Daoy (cell line): ENCODE results near the gene LSM6. TPM values are rescaled to one million over a fixed set of nuclear protein-coding genes. Genes with fewer than 3 reads are reported as not detected.

ENCODE experiments used
- DNase-seq: peaks from one replicate; pipeline ENCODE4 v3.0.0-alpha.2; 2015; ENCODE audit warnings: low read depth
- total RNA-seq: library from RNA; depleted of rRNA; stranded (reverse); fragments of >200 nt; shearing (Covaris generic); gene quantifications from 2 replicates; pipeline ENCODE4 v1.2.3, GENCODE V29; 2014

LSM6 gene
- total RNA-seq, 1 experiment from 2014 or later: 60.6 TPM

GRCh38 chr4:146186041-146186440 lies 10.5 kb downstream of the LSM6 start:
- no peak for DNase-seq

DNA sequence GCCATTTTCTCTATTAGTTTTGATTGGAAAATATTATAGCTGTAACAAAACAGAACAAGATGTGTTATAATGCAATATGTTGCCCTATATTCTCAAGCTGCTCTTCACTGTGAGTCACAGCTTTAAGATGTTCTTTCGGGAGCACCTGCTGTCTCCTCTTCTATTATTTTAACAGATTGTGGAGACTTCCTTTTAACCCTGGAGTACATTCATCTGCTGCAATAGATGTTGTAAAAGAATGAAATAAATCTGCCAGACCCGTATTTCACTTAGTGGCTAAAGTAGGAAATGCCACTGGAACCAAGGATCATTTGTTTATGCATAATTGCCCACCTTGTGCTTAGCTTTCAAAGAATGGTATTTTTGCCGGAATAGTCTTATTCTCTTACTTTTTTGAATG lies 11.1 kb downstream of the LSM6 start:
- DNase-seq: no peak

- DNase-seq: no peak
These were observed 14.9 kb downstream of the LSM6 start for GRCh38 chr4:146190456-146190855.

- DNase-seq: peak; percentile 23
These were observed 16.4 kb downstream of the LSM6 start for GRCh38 chr4:146191766-146192458.

GRCh38 chr4:146193628-146194027 lies 18.1 kb downstream of the LSM6 start:
- no peak for DNase-seq

DNA sequence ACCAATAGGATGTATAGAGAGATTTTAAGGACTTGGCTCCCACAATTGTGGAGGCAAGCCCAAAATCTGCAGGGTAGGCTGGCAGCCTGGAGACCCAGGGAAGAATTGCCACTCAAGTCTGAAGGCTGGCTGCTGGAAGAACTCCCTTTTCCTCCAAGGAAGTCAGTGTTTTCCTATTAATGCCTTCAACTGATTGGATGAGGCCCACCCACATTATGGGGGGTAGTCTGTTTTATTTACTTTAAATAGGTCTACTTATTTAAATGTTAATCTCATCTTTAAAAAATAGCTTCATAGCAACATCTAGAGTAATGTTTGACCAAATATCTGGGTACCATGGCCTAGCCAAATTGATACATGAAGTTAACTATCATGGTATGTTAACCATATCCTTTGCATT lies 18.7 kb downstream of the LSM6 start:
- no peak for DNase-seq

GRCh38 chr4:146202665-146203064 lies 27.1 kb downstream of the LSM6 start:
- no peak for DNase-seq

DNA sequence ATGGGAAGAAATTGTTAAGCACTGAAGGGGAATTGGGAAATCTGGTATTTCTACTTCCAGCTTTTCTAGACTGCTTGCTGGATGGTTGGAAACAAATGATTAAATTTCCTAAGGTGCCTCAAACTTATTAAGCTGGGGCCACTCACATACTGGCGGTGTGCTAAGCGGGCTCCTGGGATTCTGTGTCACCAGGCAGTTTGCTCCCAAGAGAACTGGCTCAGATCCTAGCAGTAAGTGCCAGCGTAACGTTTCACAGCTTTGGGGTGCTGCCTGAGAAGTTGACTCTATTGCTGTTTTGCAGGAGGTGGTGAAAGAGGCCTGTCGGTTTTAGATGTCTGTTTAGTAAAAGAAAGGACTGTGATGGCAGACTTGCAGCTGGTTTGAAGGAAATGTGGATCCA lies 31.9 kb downstream of the LSM6 start:
- no peak for DNase-seq

GRCh38 chr4:146210890-146211289 lies 35.4 kb downstream of the LSM6 start:
- no peak for DNase-seq

DNA sequence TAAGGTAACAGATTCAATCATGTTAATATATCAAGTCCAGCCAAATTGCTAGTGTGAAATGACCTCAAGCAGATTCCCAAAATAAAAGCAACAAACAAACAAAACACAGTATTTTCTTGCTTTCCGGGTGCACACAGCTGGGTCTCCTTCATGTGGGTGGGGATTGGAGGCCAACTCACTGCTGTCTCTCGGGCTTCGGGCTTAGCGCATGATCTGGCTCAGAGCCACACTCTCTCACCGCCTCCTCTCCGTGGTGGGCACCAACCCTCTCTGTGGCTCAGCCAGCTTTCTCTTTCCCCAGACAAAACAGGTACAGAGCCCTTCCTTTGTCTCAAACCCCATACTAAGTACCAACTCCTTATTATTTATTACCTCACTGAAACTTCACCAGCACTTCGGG lies 35.9 kb downstream of the LSM6 start:
- no peak for DNase-seq

DNA sequence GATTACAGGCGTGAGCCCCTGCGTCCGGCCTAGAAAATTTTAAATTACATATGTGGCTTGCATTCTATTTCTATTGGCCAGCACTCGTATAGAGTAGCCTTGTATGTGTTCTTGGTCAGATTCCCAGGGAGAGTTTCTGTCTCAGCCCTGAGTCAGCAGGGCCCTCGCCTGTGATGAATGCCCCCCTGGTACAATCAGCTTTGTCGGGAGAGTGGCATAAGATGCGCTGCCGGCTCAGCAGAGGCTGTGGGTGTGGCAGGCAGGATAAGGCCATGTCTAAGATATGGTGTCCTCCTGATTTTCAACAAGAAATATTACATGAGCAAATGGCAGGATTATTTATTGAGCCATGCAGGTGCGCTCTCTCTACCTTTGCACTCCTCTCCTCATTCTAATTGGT lies 37.3 kb downstream of the LSM6 start:
- peak; percentile 67 for DNase-seq

GRCh38 chr4:146214238-146214637 lies 38.7 kb downstream of the LSM6 start, which contains the start of gene REELD1:
TSS of gene REELD1 (plus strand) at chr4:146214538. CDS start at chr4:146216953, 2,415 bp downstream.
- no peak for DNase-seq

DNA sequence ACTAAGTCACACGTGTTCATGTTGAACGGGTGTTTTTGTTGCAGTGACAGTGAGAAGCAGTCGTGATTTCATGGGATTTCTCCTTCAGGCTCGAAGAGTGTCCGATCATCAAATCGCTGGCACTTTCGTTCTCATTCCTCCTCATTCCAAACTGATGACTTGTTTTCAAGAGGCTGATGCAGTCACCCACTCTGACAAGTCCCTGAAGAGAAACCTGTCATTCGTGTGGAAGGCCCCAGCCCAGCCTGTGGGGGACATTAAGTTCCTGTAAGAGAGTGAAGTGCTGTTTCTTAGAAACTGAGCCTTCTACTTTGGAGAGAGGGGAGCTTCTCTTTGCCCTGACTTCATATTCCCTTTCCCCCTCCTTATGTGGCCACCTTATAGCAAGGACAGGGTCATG lies 46.8 kb downstream of the LSM6 start:
- peak; percentile 74 for DNase-seq

DNA sequence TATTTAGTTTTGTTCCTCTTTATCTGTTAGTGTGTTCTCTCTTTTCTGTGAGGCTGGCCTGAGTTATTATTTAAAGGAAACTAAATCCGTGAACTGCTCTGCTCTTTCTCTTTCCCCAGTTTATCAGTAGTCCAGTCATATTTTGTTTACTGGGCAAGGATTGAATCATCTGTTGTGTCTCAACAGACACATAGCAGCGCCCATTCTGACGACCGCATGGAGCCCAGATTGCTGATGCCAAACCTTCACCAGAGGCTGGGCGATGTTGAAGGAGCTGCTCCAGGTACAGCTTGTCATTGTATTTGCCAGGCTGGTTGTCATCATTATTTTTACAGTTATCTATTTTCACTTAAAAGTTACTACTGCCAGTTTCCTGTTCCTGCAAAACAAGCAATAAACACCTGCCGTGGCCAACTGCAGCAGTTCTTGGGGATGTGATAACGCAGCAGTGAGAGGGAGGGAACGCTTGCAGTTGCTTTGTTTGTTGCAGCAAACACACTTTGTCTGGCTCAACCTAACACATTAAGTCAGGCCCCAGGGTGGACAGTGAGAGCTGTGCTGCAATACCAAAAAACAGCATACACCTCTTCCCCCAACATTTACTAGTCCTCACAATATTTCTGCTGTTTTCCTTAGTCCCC lies 48.9 kb downstream of the LSM6 start:
- no peak for DNase-seq

GRCh38 chr4:146229406-146229805 lies 53.9 kb downstream of the LSM6 start:
- DNase-seq: no peak

DNA sequence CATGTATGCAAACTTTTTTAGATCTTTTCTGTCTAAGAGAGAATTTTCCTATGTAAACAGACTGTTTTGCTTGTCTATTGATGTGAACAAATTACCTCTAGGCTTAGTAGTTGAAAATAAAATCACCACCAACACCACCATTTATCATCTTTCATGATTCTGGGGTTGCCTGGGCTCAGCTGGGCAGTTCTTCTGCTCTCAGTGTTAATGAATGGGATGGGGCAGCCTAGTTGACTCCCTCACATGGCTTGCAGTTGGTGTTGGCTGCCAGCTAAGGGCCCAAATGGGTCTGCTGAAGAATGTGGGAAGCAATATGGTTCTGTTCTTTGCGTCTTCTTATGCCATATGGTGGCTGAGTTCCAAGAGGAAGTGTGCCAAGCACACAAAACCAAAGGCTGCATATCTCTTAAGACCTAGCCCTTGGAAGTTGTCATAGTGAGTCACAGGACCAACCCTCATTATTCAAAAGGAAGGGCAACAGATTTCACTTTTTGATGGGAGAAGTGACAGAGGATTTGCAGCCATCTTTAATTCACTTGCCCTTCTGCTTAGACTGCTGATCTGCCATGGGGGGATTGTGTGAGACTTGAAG lies 56.7 kb downstream of the LSM6 start:
- peak; percentile 30 for DNase-seq

- no peak for DNase-seq
These were observed 60.2 kb downstream of the LSM6 start for GRCh38 chr4:146235654-146236177.

DNA sequence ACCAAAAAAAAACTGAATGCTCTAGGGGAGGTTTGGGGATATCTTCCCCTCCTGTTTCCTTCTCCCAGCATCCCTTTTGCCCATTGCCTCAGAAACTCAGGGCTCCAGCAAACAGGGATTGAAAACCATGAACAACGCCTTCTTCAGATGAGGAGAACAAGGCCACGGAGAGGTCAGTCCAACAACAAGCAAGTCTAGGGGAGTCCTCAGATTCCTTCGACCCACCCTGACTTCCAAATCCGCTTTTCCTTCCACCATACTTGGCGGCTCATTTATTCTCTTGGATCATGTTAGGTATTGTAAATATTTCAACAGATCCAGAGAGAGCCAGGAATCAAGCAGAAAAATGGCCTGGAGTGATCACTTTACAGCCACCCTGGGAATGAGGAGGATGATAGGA lies 60.7 kb downstream of the LSM6 start:
- no peak for DNase-seq

DNA sequence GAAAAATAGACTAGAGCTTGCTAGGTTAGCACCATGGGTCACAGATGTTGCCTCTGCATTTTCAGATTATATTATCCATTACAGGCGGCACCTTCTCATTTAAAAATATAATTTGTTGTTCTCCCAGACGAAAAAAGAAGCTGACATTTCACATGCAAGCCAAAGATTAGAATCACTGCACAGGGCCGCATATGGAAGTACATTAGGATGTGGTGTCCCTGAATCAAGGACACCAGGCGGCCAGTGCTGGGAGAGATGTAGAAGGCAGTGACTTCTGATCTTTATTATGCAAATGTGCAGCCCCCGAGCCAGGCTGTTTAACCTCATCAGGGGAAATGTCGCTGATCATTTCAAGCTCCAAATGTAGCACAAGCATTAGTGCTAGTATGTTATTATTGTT lies 61.6 kb downstream of the LSM6 start:
- DNase-seq: no peak

DNA sequence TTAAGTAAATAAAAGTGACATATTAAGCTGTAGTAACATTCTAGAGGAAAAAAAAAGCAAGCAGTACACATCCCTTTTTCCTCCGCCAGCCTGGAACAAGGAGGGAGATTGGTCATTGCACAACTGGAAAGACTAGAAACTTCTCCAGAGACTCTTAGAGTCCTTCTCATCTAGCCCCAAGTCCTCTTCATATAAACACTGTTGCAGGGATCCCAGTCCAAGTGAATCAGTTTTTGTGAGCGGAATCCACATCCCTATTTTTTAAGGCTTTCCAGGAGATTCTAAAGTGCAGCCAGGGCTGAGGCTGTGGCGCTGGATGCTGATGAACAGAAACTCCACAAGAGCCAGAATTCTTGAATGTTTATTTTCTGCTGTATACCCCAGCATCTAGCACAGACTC lies 62.6 kb downstream of the LSM6 start:
- DNase-seq: no peak
